Tibial nerve (tissue), 4 donors: Measurements from ENCODE around the gene FAM98B.

ENCODE experiments used
- EP300 ChIP-seq, 2 donors: sonication (generic); formaldehyde crosslinking; IDR thresholded peaks; one replicate each; pipeline ENCODE4 v1.6.1; 2017; ENCODE audit warnings: antibody characterized with exemption in 2 of 2, mild to moderate bottlenecking in 1 of 2
- POLR2A ChIP-seq, 2 donors: fragments of 450-650 bp; IDR thresholded peaks; one replicate each; pipeline ENCODE4 v1.6.1; 2017; ENCODE audit warnings: antibody characterized with exemption in 2 of 2, mild to moderate bottlenecking in 2 of 2, moderate library complexity in 2 of 2
- TF ChIP-seq, protein P1 (sequence below), 5 experiments: fragments of 200-600 bp in 3 of 5; fragments of 450-650 bp in 2 of 5; sonication (generic) in 3 of 5; IDR thresholded peaks; one replicate each; pipeline ENCODE4 v1.5.1; 2016 to 2019; ENCODE audit warnings: antibody characterized with exemption in 5 of 5, mild to moderate bottlenecking in 3 of 5, moderate library complexity in 2 of 5

- TF ChIP-seq, protein P1, sequence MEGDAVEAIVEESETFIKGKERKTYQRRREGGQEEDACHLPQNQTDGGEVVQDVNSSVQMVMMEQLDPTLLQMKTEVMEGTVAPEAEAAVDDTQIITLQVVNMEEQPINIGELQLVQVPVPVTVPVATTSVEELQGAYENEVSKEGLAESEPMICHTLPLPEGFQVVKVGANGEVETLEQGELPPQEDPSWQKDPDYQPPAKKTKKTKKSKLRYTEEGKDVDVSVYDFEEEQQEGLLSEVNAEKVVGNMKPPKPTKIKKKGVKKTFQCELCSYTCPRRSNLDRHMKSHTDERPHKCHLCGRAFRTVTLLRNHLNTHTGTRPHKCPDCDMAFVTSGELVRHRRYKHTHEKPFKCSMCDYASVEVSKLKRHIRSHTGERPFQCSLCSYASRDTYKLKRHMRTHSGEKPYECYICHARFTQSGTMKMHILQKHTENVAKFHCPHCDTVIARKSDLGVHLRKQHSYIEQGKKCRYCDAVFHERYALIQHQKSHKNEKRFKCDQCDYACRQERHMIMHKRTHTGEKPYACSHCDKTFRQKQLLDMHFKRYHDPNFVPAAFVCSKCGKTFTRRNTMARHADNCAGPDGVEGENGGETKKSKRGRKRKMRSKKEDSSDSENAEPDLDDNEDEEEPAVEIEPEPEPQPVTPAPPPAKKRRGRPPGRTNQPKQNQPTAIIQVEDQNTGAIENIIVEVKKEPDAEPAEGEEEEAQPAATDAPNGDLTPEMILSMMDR (IDR thresholded peaks at IDR 0.05): no peak
- TF ChIP-seq POLR2A (IDR thresholded peaks at IDR 0.05) (no peak), EP300 (IDR thresholded peaks at IDR 0.05) (no peak)
These were observed 12.8 kb upstream of the FAM98B start for GRCh38 chr15:38441130-38441519.
